Chondrocyte (in vitro differentiated cells): Measurements from ENCODE around the gene OASL. TPM values are rescaled to one million over a fixed set of nuclear protein-coding genes. Genes with fewer than 3 reads are reported as not detected.

Experiments
- DNase-seq: peaks from one replicate; pipeline ENCODE4 v3.0.0; 2021; ENCODE audit warnings: mixed read lengths, low spot score
- H3K27ac Mint-ChIP-seq: one replicate; pipeline ENCODE4 v1.8.0; 2021; ENCODE audit warnings: mild to moderate bottlenecking, moderate library complexity, mixed read lengths; ENCODE audit not compliant: unreplicated experiment
- H3K27me3 Mint-ChIP-seq: 2 replicates; pipeline ENCODE4 v1.8.0; 2021; ENCODE audit warnings: low read depth, mixed read lengths
- H3K36me3 Mint-ChIP-seq: 2 replicates; pipeline ENCODE4 v1.8.0; 2021; ENCODE audit warnings: low read depth, mixed read lengths
- H3K4me1 Mint-ChIP-seq: 2 replicates; pipeline ENCODE4 v1.8.0; 2021; ENCODE audit warnings: low read depth, mild to moderate bottlenecking, mixed read lengths
- H3K4me3 Mint-ChIP-seq: one replicate; pipeline ENCODE4 v1.8.0; 2021; ENCODE audit warnings: mild to moderate bottlenecking, moderate library complexity, mixed read lengths; ENCODE audit not compliant: unreplicated experiment
- H3K9me3 Mint-ChIP-seq: 2 replicates; pipeline ENCODE4 v1.8.0; 2021; ENCODE audit warnings: low read depth, mixed read lengths
- CTCF ChIP-seq: fragments of 200-600 bp; sonication (generic); IDR thresholded peaks from 2 replicates; pipeline ENCODE4 v1.5.0; 2021; ENCODE audit warnings: antibody characterized with exemption, mild to moderate bottlenecking, moderate library complexity
- total RNA-seq: library from RNA; stranded (reverse); gene quantifications from 3 replicates; pipeline ENCODE4 v1.2.1, GENCODE V29; 2021

Gene OASL
- total RNA-seq, 1 donor from 2014 or later, result not detected

GRCh38 chr12:120979862-120980696 lies 59.0 kb downstream of the OASL start:
- Mint-ChIP-seq H3K36me3 (no peaks in the 10 kb centered on the region), H3K9me3 (no peaks in the 10 kb centered on the region), H3K27me3 (no peaks in the 10 kb centered on the region), H3K4me3 (no peak overlapping the region), H3K27ac (no peak overlapping the region), H3K4me1 (no peaks in the 10 kb centered on the region)
- no peak for TF ChIP-seq CTCF
- DNase-seq, result no peak

DNA sequence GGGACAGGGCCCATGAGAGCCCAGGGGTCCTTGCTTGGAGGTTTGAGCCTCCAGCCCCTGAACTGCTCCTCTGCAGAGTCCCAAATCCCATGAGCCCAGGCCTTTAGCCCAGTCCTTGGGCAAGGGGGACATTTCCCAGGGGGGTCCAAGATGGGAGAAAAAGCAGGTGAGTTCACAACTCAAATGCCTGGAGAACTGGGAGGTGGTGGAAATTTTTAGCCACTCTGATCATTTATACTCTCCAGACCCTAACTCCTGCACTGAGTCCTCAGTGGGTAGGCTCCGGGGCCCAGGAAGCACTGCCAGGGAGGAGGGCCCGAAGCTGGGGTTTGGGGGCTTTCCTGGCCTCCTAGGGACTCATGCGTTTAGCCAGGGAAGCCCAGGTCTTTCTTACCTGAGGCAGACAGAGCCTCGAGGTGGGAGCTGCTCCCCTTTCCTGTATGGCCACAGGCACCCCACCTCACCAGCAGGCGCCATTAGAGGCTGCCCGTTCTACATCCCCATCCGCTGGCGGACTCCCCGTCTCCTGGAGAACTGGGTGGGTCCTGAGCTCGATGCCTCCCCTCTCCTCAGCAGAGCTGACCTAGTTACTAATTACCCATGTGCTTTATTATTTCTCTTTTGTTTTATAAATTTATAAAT lies 59.7 kb downstream of the OASL start:
- no peaks in the 10 kb centered on the region for H3K4me1 Mint-ChIP-seq
- H3K36me3 Mint-ChIP-seq, result no peaks in the 10 kb centered on the region
- no peaks in the 10 kb centered on the region for H3K27me3 Mint-ChIP-seq
- H3K27ac Mint-ChIP-seq, result no peak overlapping the region
- H3K4me3 Mint-ChIP-seq, result no peak overlapping the region
- H3K9me3 Mint-ChIP-seq, result no peaks in the 10 kb centered on the region
- DNase-seq, result no peak
- TF ChIP-seq CTCF, result no peak

DNA sequence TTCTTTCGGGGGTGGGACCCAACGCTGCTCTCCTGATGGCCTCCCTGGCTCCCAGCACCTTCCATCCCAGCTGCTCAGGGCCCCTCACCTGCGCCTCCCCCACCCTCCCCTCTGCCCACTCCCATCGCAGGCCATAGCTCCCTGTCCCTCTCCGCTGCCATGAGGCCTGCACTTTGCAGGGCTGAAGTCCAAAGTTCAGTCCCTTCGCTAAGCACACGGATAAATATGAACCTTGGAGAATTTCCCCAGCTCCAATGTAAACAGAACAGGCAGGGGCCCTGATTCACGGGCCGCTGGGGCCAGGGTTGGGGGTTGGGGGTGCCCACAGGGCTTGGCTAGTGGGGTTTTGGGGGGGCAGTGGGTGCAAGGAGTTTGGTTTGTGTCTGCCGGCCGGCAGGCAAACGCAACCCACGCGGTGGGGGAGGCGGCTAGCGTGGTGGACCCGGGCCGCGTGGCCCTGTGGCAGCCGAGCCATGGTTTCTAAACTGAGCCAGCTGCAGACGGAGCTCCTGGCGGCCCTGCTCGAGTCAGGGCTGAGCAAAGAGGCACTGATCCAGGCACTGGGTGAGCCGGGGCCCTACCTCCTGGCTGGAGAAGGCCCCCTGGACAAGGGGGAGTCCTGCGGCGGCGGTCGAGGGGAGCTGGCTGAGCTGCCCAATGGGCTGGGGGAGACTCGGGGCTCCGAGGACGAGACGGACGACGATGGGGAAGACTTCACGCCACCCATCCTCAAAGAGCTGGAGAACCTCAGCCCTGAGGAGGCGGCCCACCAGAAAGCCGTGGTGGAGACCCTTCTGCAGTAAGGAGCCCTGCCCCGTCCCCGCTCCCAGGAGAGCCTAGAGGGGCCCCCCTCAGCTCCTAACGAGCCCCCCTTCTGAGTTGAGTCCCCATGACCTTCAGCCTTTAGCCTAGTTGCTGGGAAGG lies 60.5 kb downstream of the OASL start, which contains the start of gene HNF1A:
Gene HNF1A, plus strand, starts transcription at position 248 of the 924 bp plus-strand sequence. Its CDS starts 226 bp downstream, at position 474.
- H3K27me3 Mint-ChIP-seq, result no peaks in the 10 kb centered on the region
- H3K36me3 Mint-ChIP-seq, result no peaks in the 10 kb centered on the region
- TF ChIP-seq CTCF, result no peak
- no peak within 1 kb of the TSS for H3K27ac Mint-ChIP-seq
- H3K4me3 Mint-ChIP-seq, result no peak within 1 kb of the TSS
- H3K9me3 Mint-ChIP-seq, result no peaks in the 10 kb centered on the region
- H3K4me1 Mint-ChIP-seq, result no peaks in the 10 kb centered on the region
- DNase-seq, result no peak

DNA sequence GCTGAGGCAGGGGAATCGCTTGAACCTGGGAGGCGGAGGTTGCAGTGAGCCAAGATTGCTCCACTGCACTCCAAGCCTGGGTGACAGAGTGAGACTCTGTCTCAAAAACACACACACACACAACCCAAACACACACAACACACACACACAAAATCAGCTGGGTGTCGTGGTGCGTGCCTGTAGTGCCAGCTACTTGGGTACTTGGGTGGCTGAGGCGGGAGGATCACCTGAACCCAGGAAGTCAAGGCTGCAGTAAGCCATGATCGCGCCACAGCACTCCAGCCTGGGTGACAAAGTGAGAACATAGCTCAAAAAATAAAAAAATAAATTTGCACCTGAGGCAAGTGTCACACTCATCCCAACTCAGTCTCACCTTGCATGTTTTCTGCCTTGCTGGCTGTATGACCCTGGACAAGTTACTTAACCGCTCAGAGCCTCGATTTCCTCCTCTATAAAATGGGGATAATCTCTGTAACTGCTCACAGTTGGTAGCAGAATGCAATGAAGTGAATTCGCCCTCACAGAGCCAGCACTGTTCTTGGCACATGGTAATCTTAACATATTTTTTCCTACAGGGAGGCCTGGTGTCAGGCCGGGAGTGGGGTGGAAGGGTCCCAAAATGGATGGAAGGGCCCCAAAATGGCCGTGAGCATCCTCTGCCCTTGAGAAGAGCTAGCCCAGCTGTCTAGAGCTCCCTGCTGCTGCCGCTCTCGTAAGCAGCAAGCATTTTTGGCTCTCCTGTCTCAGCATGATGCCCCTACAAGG lies 61.3 kb downstream of the OASL start:
- TF ChIP-seq CTCF, result no peak
- peaks cover 4% of the 10 kb centered on the region for H3K4me1 Mint-ChIP-seq
- DNase-seq, result no peak
- H3K27me3 Mint-ChIP-seq, result no peaks in the 10 kb centered on the region
- no peaks in the 10 kb centered on the region for H3K9me3 Mint-ChIP-seq
- no peaks in the 10 kb centered on the region for H3K36me3 Mint-ChIP-seq
- no peak overlapping the region for H3K27ac Mint-ChIP-seq
- H3K4me3 Mint-ChIP-seq, result no peak overlapping the region
